K562 (cell line): ENCODE results near the gene DDX20. TPM values are rescaled to one million over a fixed set of nuclear protein-coding genes. Genes with fewer than 3 reads are reported as not detected.

Experiments
- ATAC-seq: fragments of 200-7000 bp; cut with Tn5 transposase; 3 replicates; pipeline ENCODE4 v1.9.1; 2020; ENCODE audit warnings: moderate library complexity
- BruUV-seq: library from RNA; stranded (reverse); fragments of 400-500 nt; replicated peaks from 2 replicates; lab custom pipeline; 2021; lab: Mats Ljungman, UMichigan
- CTCF ChIA-PET: fragments of 300-600 bp; formaldehyde crosslinking; extraction: SDS; loops from one replicate; lab custom pipeline; 2021; ENCODE audit warnings: low intra/inter-chr PET ratio; lab: Yijun Ruan, JAX
- POLR2A ChIA-PET: fragments of 300-600, 350-650 bp; sonication (Branson Sonifier 250); formaldehyde crosslinking; extraction: SDS; loops from one replicate; lab custom pipeline; 2021; ENCODE audit warnings: antibody characterized with exemption, inconsistent platforms; lab: Yijun Ruan, JAX
- DNase-seq, 4 experiments: peaks; one replicate each; pipeline versions ENCODE4 v3.0.0 to v3.0.0-alpha.2; 2011 to 2018; ENCODE audit warnings: low spot score in 3 of 4, mixed read lengths in 3 of 4; ENCODE audit errors: extremely low read depth in 1 of 4
- FAIRE-seq: peaks from 2 replicates; lab custom pipeline; 2011; peaks lifted over from hg19 to GRCh38; lab: Jason Lieb, UNC
- H2AFZ ChIP-seq: 2 replicates; pipeline ENCODE4 v1.6.0; 2011; ENCODE audit warnings: low read depth, low read length, control low read depth, inconsistent platforms
- H3K27ac ChIP-seq: fragments of 200-600 bp; 3 replicates; pipeline ENCODE4 v1.8.0; 2011; ENCODE audit warnings: low read depth, mild to moderate bottlenecking, control low read depth, inconsistent platforms, low read length, moderate library complexity, mixed read lengths; ENCODE audit errors: extremely low read depth
- H3K27me3 ChIP-seq, 2 experiments: fragments of 300-600 bp in 1 of 2; 2 replicates in 1 of 2; 3 replicates in 1 of 2; pipeline versions ENCODE4 v1.6.0 to v1.8.0; 2011; ENCODE audit warnings: inconsistent platforms in 2 of 2, low read length in 2 of 2, mild to moderate bottlenecking in 1 of 2, mixed read lengths in 1 of 2, moderate library complexity in 1 of 2; ENCODE audit not compliant: control insufficient read depth in 2 of 2, insufficient read depth in 2 of 2
- H3K36me3 ChIP-seq: fragments of 300-600 bp; 3 replicates; pipeline ENCODE4 v1.8.0; 2011; ENCODE audit warnings: mild to moderate bottlenecking, low read length, inconsistent platforms; ENCODE audit not compliant: control insufficient read depth, insufficient read depth
- H3K4me1 ChIP-seq, 2 experiments: fragments of 200-600 bp in 1 of 2; replicated peaks in 1 of 2; 2 replicates in 1 of 2; 3 replicates in 1 of 2; pipeline versions ENCODE4 v1.5.1 to v1.8.0; 2011; ENCODE audit warnings: inconsistent platforms in 2 of 2, low read length in 2 of 2, mild to moderate bottlenecking in 1 of 2, mixed read lengths in 1 of 2, moderate library complexity in 1 of 2; ENCODE audit not compliant: control insufficient read depth in 2 of 2, insufficient read depth in 2 of 2
- H3K4me2 ChIP-seq: 2 replicates; pipeline ENCODE4 v1.6.1; 2011; ENCODE audit warnings: low read length, control low read depth, inconsistent platforms, mixed read lengths; ENCODE audit not compliant: insufficient read depth
- H3K4me3 ChIP-seq: fragments of 200-600 bp; sonication (generic), shearing (Covaris generic); 2 replicates; pipeline ENCODE4 v1.5.1; 2016; ENCODE audit warnings: control low read depth, inconsistent platforms
- H3K79me2 ChIP-seq: fragments of 200-600 bp; 3 replicates; pipeline ENCODE4 v1.8.0; 2011; ENCODE audit warnings: low read length, inconsistent platforms; ENCODE audit not compliant: control insufficient read depth, insufficient read depth
- H3K9ac ChIP-seq, 2 experiments: 2 replicates each; pipeline versions ENCODE4 v1.6.0 to v1.6.1; 2011; ENCODE audit warnings: low read depth in 2 of 2, low read length in 2 of 2, control low read depth in 1 of 2, inconsistent platforms in 1 of 2, mild to moderate bottlenecking in 1 of 2, mixed read lengths in 1 of 2; ENCODE audit not compliant: insufficient read depth in 1 of 2
- H3K9me1 ChIP-seq: one replicate; pipeline ENCODE4 v1.6.0; 2011; ENCODE audit warnings: inconsistent platforms, mild to moderate bottlenecking, low read length, moderate library complexity; ENCODE audit not compliant: control insufficient read depth, insufficient read depth
- H3K9me3 ChIP-seq: replicated peaks from 2 replicates; pipeline ENCODE4 v1.5.1; 2011; ENCODE audit warnings: low read depth, low read length, inconsistent platforms; ENCODE audit not compliant: control insufficient read depth, insufficient read depth
- H4K20me1 ChIP-seq: replicated peaks from 2 replicates; pipeline ENCODE4 v1.6.1; 2011; ENCODE audit warnings: low read length, inconsistent platforms, mixed read lengths; ENCODE audit not compliant: control insufficient read depth, insufficient read depth
- EZH2 ChIP-seq: IDR thresholded peaks from 2 replicates; pipeline ENCODE4 v1.6.1; 2012; ENCODE audit warnings: low read depth, mild to moderate bottlenecking, inconsistent platforms, low read length, borderline replicate concordance
- NBN ChIP-seq: fragments of 450-650 bp; IDR thresholded peaks from 2 replicates; pipeline ENCODE4 v1.6.1; 2016; ENCODE audit warnings: low read depth, mild to moderate bottlenecking
- NEUROD1 ChIP-seq: fragments of 150-350 bp; IDR thresholded peaks from 2 replicates; pipeline ENCODE4 v1.6.1; 2014; ENCODE audit warnings: borderline replicate concordance, low read length, low read depth; ENCODE audit not compliant: partially characterized antibody
- RNF2 ChIP-seq: sonication (generic); IDR thresholded peaks from 2 replicates; pipeline ENCODE4 v1.6.1; 2016
- ZBTB7A ChIP-seq: IDR thresholded peaks from 2 replicates; pipeline ENCODE4 v1.6.1; 2011; ENCODE audit warnings: low read depth, mild to moderate bottlenecking, low read length, moderate library complexity, borderline replicate concordance; ENCODE audit not compliant: control insufficient read depth
- ZNF175 ChIP-seq: fragments of 200-800 bp; sonication (Bioruptor generic); IDR thresholded peaks from 2 replicates; pipeline ENCODE4 v1.6.1; 2016; ENCODE audit warnings: low read depth, mild to moderate bottlenecking, missing genetic modification characterization, missing compliant biosample characterization
- ZNF785 ChIP-seq: fragments of 250-450 bp; sonication (Bioruptor Pico); IDR thresholded peaks from 2 replicates; pipeline ENCODE4 v1.4.0; 2020; ENCODE audit warnings: mild to moderate bottlenecking
- ZSCAN32 ChIP-seq: fragments of 450-650 bp; formaldehyde crosslinking; IDR thresholded peaks from 2 replicates; pipeline ENCODE4 v1.4.0; 2020; ENCODE audit warnings: mild to moderate bottlenecking, moderate library complexity
- whole genome bisulfite sequencing: fragments of 100-300 bp; shearing (Covaris generic); methylation state at CpG from one replicate; pipeline ENCODE4 v1.1.6; 2016; ENCODE audit warnings: low coverage, mixed read lengths; ENCODE audit not compliant: insufficient coverage; ENCODE audit errors: missing lambda C conversion rate; 5-methylcytosine and 5-hydroxymethylcytosine counted together
- in situ Hi-C: fragments of 300-500 bp; cut with MboI; formaldehyde crosslinking; loops from 4 replicates; pipeline ENCODE4 v1.15.0; 2018; ENCODE audit warnings: inconsistent platforms, mixed read lengths
- intact Hi-C: fragments of 100-400 bp; cut with micrococcal nuclease; formaldehyde crosslinking; loops from 2 replicates; pipeline ENCODE4 v1.14.2; 2022
- polyA plus RNA-seq, 8 experiments: library from polyadenylated mRNA; depleted of rRNA in 4 of 8; stranded (reverse) in 5 of 8; unstranded in 3 of 8; fragments of >200 nt; fragmentation: Nextera tagmentation in 2 of 8; fragmentation: Illumina TruSeq in 1 of 8; extraction: Ambion mirVana in 2 of 8; extraction: Trizol in 1 of 8; gene quantifications; 2 replicates each; pipeline versions ENCODE4 v1.2.1 to v1.2.3, GENCODE V29; 2011 to 2014; ENCODE audit warnings: inconsistent platforms in 1 of 8, missing spikeins in 1 of 8
- total RNA-seq, 7 experiments: library from RNA; depleted of rRNA in 6 of 7; stranded (reverse); fragments of >200 nt in 6 of 7; fragmentation: Illumina TruSeq in 2 of 7; extraction: Trizol in 2 of 7; gene quantifications; 2 replicates each; pipeline versions ENCODE4 v1.2.1 to v1.2.3, GENCODE V29; 2011 to 2021; ENCODE audit warnings: low replicate concordance in 1 of 7
- TF ChIP-seq, protein P1 (sequence below): fragments of 250-450 bp; sonication (Bioruptor Pico); IDR thresholded peaks from 2 replicates; pipeline ENCODE4 v1.8.0; 2022; ENCODE audit warnings: inconsistent platforms
- TF ChIP-seq, protein P2 (sequence below), 3 experiments: IDR thresholded peaks in 2 of 3; conservative IDR thresholded peaks in 1 of 3; 2 replicates each; pipeline ENCODE4 v1.5.1; 2011 to 2012; ENCODE audit warnings: low read length in 3 of 3, mild to moderate bottlenecking in 3 of 3, control low read depth in 2 of 3, improper control_type of control experiment in 1 of 3, inconsistent platforms in 1 of 3, low read depth in 1 of 3, mixed read lengths in 1 of 3, moderate library complexity in 1 of 3; ENCODE audit not compliant: insufficient read depth in 2 of 3

DDX20 gene
- total and polyA plus RNA-seq, 9 of the 15 experiments (the other 6 are each of a cell fraction or from before 2014, with no cell fraction given): 8.3 to 33.4 (median 24.5) TPM

DNA sequence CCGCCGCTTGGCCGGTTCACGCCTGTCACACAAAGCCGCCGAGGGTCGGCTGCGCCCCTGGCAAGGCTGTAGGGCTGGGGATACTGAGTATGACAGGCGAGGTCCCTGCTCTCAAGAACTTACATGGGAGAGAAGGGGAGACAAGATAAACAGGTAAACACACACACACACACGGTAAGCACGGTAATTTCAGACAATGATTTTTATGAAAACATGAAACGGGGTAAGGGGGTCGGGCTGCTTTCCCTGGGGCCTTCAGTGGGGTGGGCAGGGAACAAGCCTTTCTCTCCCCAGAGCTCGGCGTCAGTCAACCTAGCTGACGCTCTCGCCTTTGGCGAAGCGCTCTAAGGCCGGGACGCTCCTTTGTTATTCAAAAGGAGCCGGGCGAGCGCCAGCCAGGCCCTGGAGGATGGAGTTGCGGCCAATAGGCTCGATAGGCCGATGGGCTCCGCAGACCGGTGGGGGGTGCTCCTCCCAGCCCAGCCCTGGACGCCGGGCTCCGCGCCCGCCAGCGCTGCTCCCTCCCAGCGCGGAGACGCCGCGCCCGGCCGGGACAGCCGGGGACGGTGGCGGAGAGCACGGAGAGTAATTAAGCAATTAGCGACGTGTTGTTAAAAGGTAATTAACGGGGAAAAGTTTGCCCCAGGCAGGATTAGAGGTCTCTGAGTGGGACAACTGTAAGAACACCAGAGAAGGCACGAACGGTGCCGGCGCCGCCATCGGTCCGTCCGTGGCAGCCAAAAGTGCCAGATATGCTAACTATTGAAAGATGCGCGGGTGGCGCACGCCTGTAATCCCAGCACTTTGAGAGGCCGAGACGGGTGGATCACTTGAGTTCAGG lies 15.6 kb upstream of the DDX20 start:
- Histone ChIP-seq H3K27me3 (peaks cover 40 to 75% of the 10 kb centered on the region in 2 experiments), H3K4me2 (peak overlapping the region; percentile 87), H3K27ac (no peak overlapping the region), H3K9me1 (no peaks in the 10 kb centered on the region)
- DNase-seq (peak in 3 of 4 experiments; percentile 20 to 42 (median 35)), FAIRE-seq (no peak)
- in situ Hi-C loops: no loop called here
- WGBS: 29% methylated on average over 63 of the region's 63 CpGs
- TF ChIP-seq ZNF175 (CRISPR knock-in tag) (0 out of 2 replicates have a peak, but pooled peaks have one; percentile 6), ZSCAN32 (no peak), ZBTB7A (peak; percentile 85; the same call in 1 of the 2 replicates), EZH2 (peak; percentile 67; the same call in 1 of the 2 replicates), RNF2 (0 out of 2 replicates have a peak, but pooled peaks have one; percentile 6), NEUROD1 (peak; percentile 1), NBN (no peak), ZNF785 (no peak)
- TF ChIP-seq, protein P1, sequence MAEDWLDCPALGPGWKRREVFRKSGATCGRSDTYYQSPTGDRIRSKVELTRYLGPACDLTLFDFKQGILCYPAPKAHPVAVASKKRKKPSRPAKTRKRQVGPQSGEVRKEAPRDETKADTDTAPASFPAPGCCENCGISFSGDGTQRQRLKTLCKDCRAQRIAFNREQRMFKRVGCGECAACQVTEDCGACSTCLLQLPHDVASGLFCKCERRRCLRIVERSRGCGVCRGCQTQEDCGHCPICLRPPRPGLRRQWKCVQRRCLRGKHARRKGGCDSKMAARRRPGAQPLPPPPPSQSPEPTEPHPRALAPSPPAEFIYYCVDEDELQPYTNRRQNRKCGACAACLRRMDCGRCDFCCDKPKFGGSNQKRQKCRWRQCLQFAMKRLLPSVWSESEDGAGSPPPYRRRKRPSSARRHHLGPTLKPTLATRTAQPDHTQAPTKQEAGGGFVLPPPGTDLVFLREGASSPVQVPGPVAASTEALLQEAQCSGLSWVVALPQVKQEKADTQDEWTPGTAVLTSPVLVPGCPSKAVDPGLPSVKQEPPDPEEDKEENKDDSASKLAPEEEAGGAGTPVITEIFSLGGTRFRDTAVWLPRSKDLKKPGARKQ (CRISPR knock-in tag): peak; percentile 68; the same call in 1 of the 2 replicates
- TF ChIP-seq, protein P2, sequence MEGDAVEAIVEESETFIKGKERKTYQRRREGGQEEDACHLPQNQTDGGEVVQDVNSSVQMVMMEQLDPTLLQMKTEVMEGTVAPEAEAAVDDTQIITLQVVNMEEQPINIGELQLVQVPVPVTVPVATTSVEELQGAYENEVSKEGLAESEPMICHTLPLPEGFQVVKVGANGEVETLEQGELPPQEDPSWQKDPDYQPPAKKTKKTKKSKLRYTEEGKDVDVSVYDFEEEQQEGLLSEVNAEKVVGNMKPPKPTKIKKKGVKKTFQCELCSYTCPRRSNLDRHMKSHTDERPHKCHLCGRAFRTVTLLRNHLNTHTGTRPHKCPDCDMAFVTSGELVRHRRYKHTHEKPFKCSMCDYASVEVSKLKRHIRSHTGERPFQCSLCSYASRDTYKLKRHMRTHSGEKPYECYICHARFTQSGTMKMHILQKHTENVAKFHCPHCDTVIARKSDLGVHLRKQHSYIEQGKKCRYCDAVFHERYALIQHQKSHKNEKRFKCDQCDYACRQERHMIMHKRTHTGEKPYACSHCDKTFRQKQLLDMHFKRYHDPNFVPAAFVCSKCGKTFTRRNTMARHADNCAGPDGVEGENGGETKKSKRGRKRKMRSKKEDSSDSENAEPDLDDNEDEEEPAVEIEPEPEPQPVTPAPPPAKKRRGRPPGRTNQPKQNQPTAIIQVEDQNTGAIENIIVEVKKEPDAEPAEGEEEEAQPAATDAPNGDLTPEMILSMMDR (IDR thresholded peaks at IDR 0.05 in 2 of 3, conservative IDR thresholded peaks at IDR 0.05 in 1 of 3; ENCODE audit: insufficient read depth in 2 of 3, low read depth in 1 of 3, low read length in 3 of 3): peak in 1 of 3 experiments; percentile 19; a peak in 1 of 6 replicates
- TF ChIP-seq, all 486 proteins: peak for 7
- no peaks in the 10 kb centered on the region for H3K36me3 ChIP-seq
- no peaks in the 10 kb centered on the region for H3K79me2 ChIP-seq
- peak overlapping the region; percentile 80 for H2AFZ ChIP-seq
- POLR2A ChIA-PET: interaction anchor here (0.6 to 2.0 kb wide), 4 partner anchors 9 to 624 kb away, joined by 3 to 7 read pairs (median 4); no protein-coding TSS in a partner anchor
- peak overlapping the region; percentile 44 for H3K4me3 ChIP-seq
- H4K20me1 ChIP-seq: no peaks in the 10 kb centered on the region; the same call in 1 of the 2 replicates
- CTCF ChIA-PET: no interaction called here
- peak; percentile 10; the same call in 1 of the 3 replicates for ATAC-seq
- H3K4me1 ChIP-seq: peaks cover 14 to 28% of the 10 kb centered on the region in 2 experiments; a peak in 4 of 5 replicates
- peak overlapping the region; percentile 8 to 84; a peak in 3 of 4 replicates for H3K9ac ChIP-seq
- no TSS peak for BruUV-seq
- no peaks in the 10 kb centered on the region for H3K9me3 ChIP-seq
- intact Hi-C loops: no loop called here
